IPS-11a (cell line): ENCODE data around the gene YEATS2.
"Not testable (repeated sequence)": the region's sequence is repeated elsewhere in the genome, so short reads cannot be mapped to it uniquely, and the experiment has no call there.

ENCODE experiments used
- H3K4me3 ChIP-seq: one replicate; pipeline ENCODE4 v1.5.1; 2013; ENCODE audit warnings: low read depth, low read length, control low read depth

The YEATS2 gene

GRCh38 chr3:183775781-183776180 lies 78.2 kb downstream of the YEATS2 start:
- H3K4me3 ChIP-seq, result no peak overlapping the region

- H3K4me3 ChIP-seq, result not testable (repeated sequence)
These were observed 78.9 kb downstream of the YEATS2 start for GRCh38 chr3:183776451-183776850.

GRCh38 chr3:183777016-183777618 lies 79.5 kb downstream of the YEATS2 start:
- no peak overlapping the region for H3K4me3 ChIP-seq

- no peak overlapping the region for H3K4me3 ChIP-seq
These were observed 82.4 kb downstream of the YEATS2 start for GRCh38 chr3:183779896-183780465.

- H3K4me3 ChIP-seq, result no peak overlapping the region
These were observed 83.6 kb downstream of the YEATS2 start for GRCh38 chr3:183781246-183781645.

GRCh38 chr3:183782576-183783276 lies 85.1 kb downstream of the YEATS2 start:
- H3K4me3 ChIP-seq, result no peak overlapping the region

GRCh38 chr3:183784503-183784902 lies 86.9 kb downstream of the YEATS2 start:
- not testable (repeated sequence) for H3K4me3 ChIP-seq

- H3K4me3 ChIP-seq, result no peak overlapping the region
These were observed 92.2 kb downstream of the YEATS2 start for GRCh38 chr3:183789826-183790225.

GRCh38 chr3:183790700-183791099 lies 93.1 kb downstream of the YEATS2 start:
- no peak overlapping the region for H3K4me3 ChIP-seq

GRCh38 chr3:183792976-183793375 lies 95.4 kb downstream of the YEATS2 start:
- no peak overlapping the region for H3K4me3 ChIP-seq

GRCh38 chr3:183794452-183794851 lies 96.9 kb downstream of the YEATS2 start:
- no peak overlapping the region for H3K4me3 ChIP-seq

GRCh38 chr3:183796372-183796771 lies 98.8 kb downstream of the YEATS2 start:
- H3K4me3 ChIP-seq, result no peak overlapping the region

GRCh38 chr3:183797996-183798395 lies 100.4 kb downstream of the YEATS2 start:
- no peak overlapping the region for H3K4me3 ChIP-seq

- H3K4me3 ChIP-seq, result no peak overlapping the region
These were observed 101.9 kb downstream of the YEATS2 start for GRCh38 chr3:183799461-183799860.

- no peak overlapping the region for H3K4me3 ChIP-seq
These were observed 102.8 kb downstream of the YEATS2 start for GRCh38 chr3:183800243-183800863.

- no peak overlapping the region for H3K4me3 ChIP-seq
These were observed 104.0 kb downstream of the YEATS2 start for GRCh38 chr3:183801601-183802000.

GRCh38 chr3:183802989-183803388 lies 105.4 kb downstream of the YEATS2 start:
- H3K4me3 ChIP-seq, result no peak overlapping the region

GRCh38 chr3:183807209-183807728 lies 109.7 kb downstream of the YEATS2 start:
- no peak overlapping the region for H3K4me3 ChIP-seq

- H3K4me3 ChIP-seq, result no peak overlapping the region
These were observed 110.3 kb downstream of the YEATS2 start for GRCh38 chr3:183807881-183808280.

- no peak overlapping the region for H3K4me3 ChIP-seq
These were observed 110.8 kb downstream of the YEATS2 start for GRCh38 chr3:183808355-183808754.

GRCh38 chr3:183809270-183809669 lies 111.7 kb downstream of the YEATS2 start:
- no peak overlapping the region for H3K4me3 ChIP-seq
